GM23248 (cell line): ENCODE data around the gene PTPRD. TPM values are rescaled to one million over a fixed set of nuclear protein-coding genes. Genes with fewer than 3 reads are reported as not detected.

Source experiments
- DNase-seq: peaks from one replicate; pipeline ENCODE4 v3.0.0-alpha.2; 2015
- H2AFZ ChIP-seq: fragments of 200-600 bp; sonication (generic); 2 replicates; pipeline ENCODE4 v1.6.1; 2016; ENCODE audit warnings: antibody characterized with exemption
- H3F3A ChIP-seq: fragments of 200-600 bp; sonication (generic); 2 replicates; pipeline ENCODE4 v1.6.1; 2016; ENCODE audit warnings: mild to moderate bottlenecking, antibody characterized with exemption, mixed run types; ENCODE audit not compliant: insufficient read depth
- H3K27ac ChIP-seq: fragments of 200-600 bp; sonication (generic); 2 replicates; pipeline ENCODE4 v1.5.1; 2016; ENCODE audit warnings: mild to moderate bottlenecking
- H3K27me3 ChIP-seq: fragments of 200-600 bp; sonication (generic); replicated peaks from 2 replicates; pipeline ENCODE4 v1.6.1; 2016; ENCODE audit warnings: mild to moderate bottlenecking; ENCODE audit not compliant: insufficient read depth
- H3K36me3 ChIP-seq: fragments of 200-600 bp; sonication (generic); 2 replicates; pipeline ENCODE4 v1.6.1; 2016; ENCODE audit warnings: low read depth, mild to moderate bottlenecking
- H3K4me1 ChIP-seq: fragments of 200-600 bp; sonication (generic); 2 replicates; pipeline ENCODE4 v1.6.1; 2016; ENCODE audit warnings: mild to moderate bottlenecking; ENCODE audit not compliant: insufficient read depth
- H3K4me2 ChIP-seq: fragments of 200-600 bp; sonication (generic); one replicate; pipeline ENCODE4 v1.6.1; 2016; ENCODE audit warnings: mild to moderate bottlenecking; ENCODE audit not compliant: unreplicated experiment
- H3K4me3 ChIP-seq: fragments of 200-600 bp; sonication (generic); 2 replicates; pipeline ENCODE4 v1.5.1; 2016; ENCODE audit warnings: mild to moderate bottlenecking
- H3K79me2 ChIP-seq: fragments of 200-600 bp; sonication (generic); 2 replicates; pipeline ENCODE4 v1.6.1; 2016; ENCODE audit warnings: mild to moderate bottlenecking; ENCODE audit not compliant: insufficient read depth
- H3K9ac ChIP-seq: fragments of 200-600 bp; sonication (generic); 2 replicates; pipeline ENCODE4 v1.6.1; 2016; ENCODE audit warnings: mild to moderate bottlenecking
- H3K9me2 ChIP-seq: fragments of 200-600 bp; sonication (generic); 2 replicates; pipeline ENCODE4 v1.6.1; 2016; ENCODE audit warnings: mixed run types, mild to moderate bottlenecking, moderate library complexity; ENCODE audit not compliant: insufficient read depth
- H3K9me3 ChIP-seq: fragments of 200-600 bp; sonication (generic); one replicate; pipeline ENCODE4 v1.6.1; 2017; ENCODE audit warnings: low read depth
- H4K20me1 ChIP-seq: fragments of 200-600 bp; sonication (generic); 2 replicates; pipeline ENCODE4 v1.6.0; 2016; ENCODE audit not compliant: insufficient read depth
- EZH2 ChIP-seq: fragments of 200-600 bp; sonication (generic); IDR thresholded peaks from 2 replicates; pipeline ENCODE4 v1.6.1; 2018; ENCODE audit warnings: antibody characterized with exemption, mild to moderate bottlenecking; ENCODE audit not compliant: insufficient read depth, poor library complexity, severe bottlenecking
- EZH2phosphoT487 ChIP-seq: fragments of 200-600 bp; sonication (generic); IDR thresholded peaks from 2 replicates; pipeline ENCODE4 v1.6.1; 2018; ENCODE audit warnings: antibody characterized with exemption, moderate library complexity, mild to moderate bottlenecking, low read depth; ENCODE audit not compliant: insufficient read depth
- WGBS, 2 experiments: methylation state at CpG; one replicate each; pipeline ENCODE4 v1.1.6; 2015 to 2017; ENCODE audit warnings: low lambda C conversion rate in 2 of 2, low coverage in 1 of 2; ENCODE audit errors: missing lambda C conversion rate in 2 of 2; 5-methylcytosine and 5-hydroxymethylcytosine counted together
- in situ Hi-C: fragments of 300-500 bp; cut with MboI; formaldehyde crosslinking; loops from 2 replicates; pipeline ENCODE4 v1.15.0; 2020
- polyA plus RNA-seq: library from polyadenylated mRNA; unstranded; fragments of >200 nt; fragmentation: Nextera tagmentation; extraction: Ambion mirVana; gene quantifications from 2 replicates; pipeline ENCODE4 v1.2.1, GENCODE V29; 2016
- total RNA-seq: library from RNA; depleted of rRNA; stranded (reverse); fragments of >200 nt; shearing (Covaris generic); gene quantifications from 2 replicates; pipeline ENCODE4 v1.2.3, GENCODE V29; 2014

Gene PTPRD
- total and polyA plus RNA-seq, 2 experiments from 2014 or later: 0.05 TPM; not detected in 1

DNA sequence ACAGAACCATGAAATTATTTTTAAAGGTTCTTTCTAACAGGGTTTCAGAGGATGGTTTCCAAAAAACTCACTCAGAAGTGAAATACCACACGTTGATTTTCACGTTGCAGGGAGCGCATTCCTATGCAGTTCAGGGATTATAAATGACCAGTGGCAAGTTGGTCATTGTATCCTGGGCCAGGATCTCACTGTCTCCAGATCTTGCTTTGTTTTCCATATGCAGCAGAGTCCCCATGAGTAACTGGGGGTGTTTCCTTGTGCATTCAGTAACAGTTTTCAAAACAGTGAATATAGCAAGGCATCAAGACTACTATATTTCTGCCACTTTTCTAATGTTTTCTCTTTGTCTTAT is 1748.3 kb downstream of the PTPRD start:
- Histone ChIP-seq H3K4me3 (no peak overlapping the region), H4K20me1 (no peaks in the 10 kb centered on the region), H3K4me1 (no peaks in the 10 kb centered on the region), H3K4me2 (no peak overlapping the region), H3K27ac (no peak overlapping the region), H2AFZ (no peak overlapping the region), H3K36me3 (no peaks in the 10 kb centered on the region), H3K27me3 (peaks cover 4% of the 10 kb centered on the region; the same call in 1 of the 2 replicates), H3K79me2 (no peaks in the 10 kb centered on the region), H3F3A (no peaks in the 10 kb centered on the region), H3K9ac (no peak overlapping the region), H3K9me3 (no peaks in the 10 kb centered on the region), H3K9me2 (no peaks in the 10 kb centered on the region)
- no peak for TF ChIP-seq EZH2
- TF ChIP-seq EZH2phosphoT487: no peak
- in situ Hi-C loops: no loop called here
- 36 to 42% methylated on average over 3 of the region's 3 CpGs for WGBS, 2 experiments
- DNase-seq: no peak

DNA sequence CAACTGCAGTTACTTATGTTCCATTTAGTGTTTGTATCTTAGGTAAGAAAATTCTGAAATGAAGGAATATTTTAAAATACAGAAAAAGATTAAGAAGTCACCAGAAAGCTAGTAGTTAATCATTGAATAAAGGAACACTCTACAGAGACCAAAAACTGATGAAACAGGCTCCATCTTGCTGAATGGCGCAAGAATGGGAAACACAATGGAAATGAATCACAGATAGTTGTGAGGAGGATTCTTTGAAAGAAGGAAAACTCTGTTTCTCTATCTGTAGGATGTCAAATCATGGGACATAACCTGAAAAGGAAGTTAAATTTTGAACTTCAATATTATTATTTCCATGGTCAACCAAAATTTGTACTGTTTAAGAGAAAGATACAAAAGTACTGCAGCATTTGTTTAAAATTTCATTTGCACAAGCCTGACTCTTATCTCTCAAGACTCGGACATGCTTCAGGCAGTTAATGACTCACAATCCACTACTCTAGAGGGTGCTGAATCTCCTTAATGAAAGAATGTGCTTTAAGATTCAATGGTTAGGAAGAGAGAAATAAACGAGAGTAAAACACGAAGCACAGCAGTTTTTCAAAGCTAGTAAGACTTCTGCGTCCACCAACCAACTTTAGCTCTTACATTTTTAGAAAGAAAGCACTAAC is 1748.8 kb downstream of the PTPRD start:
- no peak overlapping the region for H2AFZ ChIP-seq
- H3K9me2 ChIP-seq: no peaks in the 10 kb centered on the region
- H3K79me2 ChIP-seq: no peaks in the 10 kb centered on the region
- no peaks in the 10 kb centered on the region for H4K20me1 ChIP-seq
- H3K9ac ChIP-seq: no peak overlapping the region
- no peaks in the 10 kb centered on the region for H3F3A ChIP-seq
- 39% methylated on average over 5 of the region's 5 CpGs for WGBS, 2 experiments
- H3K27me3 ChIP-seq: peaks cover 4% of the 10 kb centered on the region; the same call in 1 of the 2 replicates
- no peak overlapping the region for H3K4me3 ChIP-seq
- DNase-seq: no peak
- H3K4me2 ChIP-seq: no peak overlapping the region
- no peaks in the 10 kb centered on the region for H3K9me3 ChIP-seq
- no peaks in the 10 kb centered on the region for H3K36me3 ChIP-seq
- no peak overlapping the region for H3K27ac ChIP-seq
- TF ChIP-seq EZH2 (no peak), EZH2phosphoT487 (no peak)
- in situ Hi-C loops: no loop called here
- no peaks in the 10 kb centered on the region for H3K4me1 ChIP-seq

DNA sequence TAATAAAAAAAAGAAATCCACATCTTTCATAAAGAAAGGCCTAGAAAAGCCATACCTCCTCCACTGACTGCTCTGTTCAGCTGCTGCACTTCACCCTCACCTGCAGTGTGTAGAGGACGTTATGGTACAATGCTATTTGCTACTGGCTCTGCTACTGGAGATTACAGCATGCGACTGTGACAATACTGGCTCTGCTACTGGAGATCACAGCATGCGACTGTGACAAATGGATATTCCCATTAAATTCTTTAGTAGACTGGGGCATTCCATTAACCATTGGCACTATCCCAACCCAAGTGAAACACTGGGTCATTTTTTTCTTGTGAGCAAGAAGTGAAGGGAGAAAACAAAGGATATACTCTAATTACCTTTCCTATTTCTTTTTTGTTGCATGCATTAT is 1749.7 kb downstream of the PTPRD start:
- DNase-seq: no peak
- no peak overlapping the region for H3K4me2 ChIP-seq
- H3K4me3 ChIP-seq: no peak overlapping the region
- no peaks in the 10 kb centered on the region for H3K4me1 ChIP-seq
- whole genome bisulfite sequencing, 2 experiments: 23 to 39% methylated on average over 3 of the region's 3 CpGs
- H3K27ac ChIP-seq: no peak overlapping the region
- H3K36me3 ChIP-seq: no peaks in the 10 kb centered on the region
- no peak overlapping the region for H3K9ac ChIP-seq
- no peaks in the 10 kb centered on the region for H3K79me2 ChIP-seq
- H2AFZ ChIP-seq: no peak overlapping the region
- no peaks in the 10 kb centered on the region for H3K9me3 ChIP-seq
- TF ChIP-seq EZH2phosphoT487 (no peak), EZH2 (no peak)
- no peaks in the 10 kb centered on the region for H3K9me2 ChIP-seq
- in situ Hi-C loops: no loop called here
- H3F3A ChIP-seq: no peaks in the 10 kb centered on the region
- H3K27me3 ChIP-seq: peaks cover 7% of the 10 kb centered on the region
- no peaks in the 10 kb centered on the region for H4K20me1 ChIP-seq

DNA sequence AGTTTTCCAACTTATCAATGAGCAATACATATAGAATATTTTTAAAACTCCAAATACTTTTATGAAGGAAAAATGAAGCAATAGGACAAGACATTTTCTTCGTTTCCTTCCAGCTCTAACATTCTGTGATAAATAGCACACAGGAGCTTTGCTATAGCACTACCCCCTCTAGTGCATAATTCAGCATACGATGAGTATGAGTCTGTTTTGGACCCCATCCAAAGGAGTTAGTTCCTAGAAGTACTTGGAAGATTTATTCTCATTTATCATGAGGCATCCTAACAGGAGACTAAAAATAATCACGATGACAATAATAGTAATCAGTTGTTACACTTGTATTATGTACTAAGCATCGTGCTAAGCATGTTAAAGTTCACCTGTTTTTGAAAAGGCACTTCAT is 1751.9 kb downstream of the PTPRD start:
- Histone ChIP-seq H3K4me2 (no peak overlapping the region), H3K9me2 (no peaks in the 10 kb centered on the region), H3K9me3 (no peaks in the 10 kb centered on the region), H2AFZ (no peak overlapping the region), H3F3A (no peaks in the 10 kb centered on the region), H3K4me1 (no peaks in the 10 kb centered on the region), H3K27ac (no peak overlapping the region), H4K20me1 (no peaks in the 10 kb centered on the region), H3K4me3 (no peak overlapping the region), H3K27me3 (peaks cover 24% of the 10 kb centered on the region), H3K79me2 (no peaks in the 10 kb centered on the region), H3K36me3 (no peaks in the 10 kb centered on the region), H3K9ac (no peak overlapping the region)
- 8 to 12% methylated on average over 4 of the region's 4 CpGs for WGBS, 2 experiments
- in situ Hi-C loops: no loop called here
- DNase-seq: no peak
- no peak for TF ChIP-seq EZH2

DNA sequence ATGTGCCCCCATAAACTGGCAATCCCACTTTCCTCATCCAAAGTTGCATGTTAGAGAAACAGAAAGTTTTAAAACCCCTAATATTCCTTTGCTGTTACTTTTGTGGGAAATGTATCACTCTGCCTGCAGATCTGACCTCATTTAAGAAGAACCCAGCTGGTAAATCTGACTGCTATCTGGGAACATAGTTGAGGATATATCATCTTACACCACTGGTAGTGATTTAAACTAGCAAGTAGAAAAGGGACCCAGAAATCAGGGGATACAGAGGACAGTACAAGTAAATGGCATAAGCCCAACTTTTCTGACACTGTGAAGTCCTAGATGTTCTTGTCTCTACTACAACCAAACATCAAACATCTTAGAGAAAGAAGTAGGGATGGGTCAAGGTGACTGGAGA is 1752.7 kb downstream of the PTPRD start:
- Histone ChIP-seq H3F3A (no peaks in the 10 kb centered on the region), H3K79me2 (no peaks in the 10 kb centered on the region), H3K4me3 (no peak overlapping the region), H3K9ac (no peak overlapping the region), H3K4me1 (no peaks in the 10 kb centered on the region), H3K27ac (no peak overlapping the region), H3K9me2 (no peaks in the 10 kb centered on the region), H3K36me3 (no peaks in the 10 kb centered on the region), H3K27me3 (peaks cover 28% of the 10 kb centered on the region), H3K4me2 (no peak overlapping the region), H2AFZ (no peak overlapping the region), H3K9me3 (no peaks in the 10 kb centered on the region), H4K20me1 (no peaks in the 10 kb centered on the region)
- TF ChIP-seq EZH2 (no peak), EZH2phosphoT487 (no peak)
- no peak for DNase-seq
- in situ Hi-C loops: no loop called here
